GM19467 (cell line): Measurements from ENCODE around the gene SLC34A1.
A peak's percentile ranks its signal among the peaks of the same experiment; 100 is the strongest.
"Not testable (repeated sequence)": the region's sequence is repeated elsewhere in the genome, so short reads cannot be mapped to it uniquely, and the experiment has no call there.

ENCODE experiments used
- ATAC-seq: cut with Tn5 transposase; IDR thresholded peaks from one replicate; pipeline ENCODE4 v1.9.1; 2021; ENCODE audit warnings: mild to moderate bottlenecking, moderate library complexity; ENCODE audit not compliant: unreplicated experiment

Gene SLC34A1, protein sequence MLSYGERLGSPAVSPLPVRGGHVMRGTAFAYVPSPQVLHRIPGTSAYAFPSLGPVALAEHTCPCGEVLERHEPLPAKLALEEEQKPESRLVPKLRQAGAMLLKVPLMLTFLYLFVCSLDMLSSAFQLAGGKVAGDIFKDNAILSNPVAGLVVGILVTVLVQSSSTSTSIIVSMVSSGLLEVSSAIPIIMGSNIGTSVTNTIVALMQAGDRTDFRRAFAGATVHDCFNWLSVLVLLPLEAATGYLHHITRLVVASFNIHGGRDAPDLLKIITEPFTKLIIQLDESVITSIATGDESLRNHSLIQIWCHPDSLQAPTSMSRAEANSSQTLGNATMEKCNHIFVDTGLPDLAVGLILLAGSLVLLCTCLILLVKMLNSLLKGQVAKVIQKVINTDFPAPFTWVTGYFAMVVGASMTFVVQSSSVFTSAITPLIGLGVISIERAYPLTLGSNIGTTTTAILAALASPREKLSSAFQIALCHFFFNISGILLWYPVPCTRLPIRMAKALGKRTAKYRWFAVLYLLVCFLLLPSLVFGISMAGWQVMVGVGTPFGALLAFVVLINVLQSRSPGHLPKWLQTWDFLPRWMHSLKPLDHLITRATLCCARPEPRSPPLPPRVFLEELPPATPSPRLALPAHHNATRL

GRCh38 chr5:177384134-177384533 is at the start of gene SLC34A1:
Gene SLC34A1 (plus strand): TSS chr5:177384434. CDS start chr5:177385742, 1,308 bp downstream.
- ATAC-seq = no peak

DNA sequence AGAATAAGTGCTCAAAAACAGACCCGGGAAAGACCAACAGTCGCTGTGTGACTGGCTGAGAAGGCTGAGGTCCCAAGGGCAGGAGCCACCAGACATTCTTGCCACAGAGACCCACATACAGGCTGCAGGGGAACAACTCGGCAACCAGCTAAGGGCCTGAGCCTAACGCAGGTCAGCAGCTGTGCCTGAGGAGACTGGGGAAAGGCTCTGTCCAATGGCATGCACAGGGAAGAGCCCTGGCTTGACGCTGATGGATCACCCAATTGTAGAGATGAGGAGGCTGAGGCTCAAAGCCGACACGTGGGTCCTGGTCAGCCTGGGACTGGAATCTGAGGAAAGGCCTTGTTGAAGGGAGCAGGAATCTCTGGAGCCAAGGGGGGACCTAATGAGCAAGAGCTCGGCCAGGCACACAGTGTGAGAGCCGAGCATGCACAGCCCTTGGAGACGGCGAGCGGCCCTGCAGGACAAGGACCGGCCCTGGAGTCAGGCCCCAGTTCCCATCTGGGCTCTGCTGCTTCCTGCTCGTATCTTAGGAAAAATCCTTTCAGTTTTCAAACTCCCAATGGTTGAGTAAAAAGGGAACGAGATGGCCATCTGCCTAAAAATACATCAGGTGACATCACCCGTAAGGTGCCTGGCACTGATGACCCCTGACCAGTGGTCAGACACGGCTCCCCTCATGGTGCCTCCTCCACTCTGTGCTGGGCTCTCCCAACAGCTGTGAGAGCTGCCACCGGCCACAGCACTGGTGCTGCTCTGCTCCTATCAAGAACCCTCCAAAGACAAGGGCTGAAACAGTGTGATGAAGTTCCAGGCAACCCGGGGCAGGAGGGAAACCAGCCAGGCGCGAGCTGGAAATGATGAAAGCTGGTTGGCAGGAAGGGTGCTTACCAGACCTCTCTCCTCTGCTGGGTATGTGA is 49.2 kb upstream of the SLC34A1 start:
- no peak for ATAC-seq

DNA sequence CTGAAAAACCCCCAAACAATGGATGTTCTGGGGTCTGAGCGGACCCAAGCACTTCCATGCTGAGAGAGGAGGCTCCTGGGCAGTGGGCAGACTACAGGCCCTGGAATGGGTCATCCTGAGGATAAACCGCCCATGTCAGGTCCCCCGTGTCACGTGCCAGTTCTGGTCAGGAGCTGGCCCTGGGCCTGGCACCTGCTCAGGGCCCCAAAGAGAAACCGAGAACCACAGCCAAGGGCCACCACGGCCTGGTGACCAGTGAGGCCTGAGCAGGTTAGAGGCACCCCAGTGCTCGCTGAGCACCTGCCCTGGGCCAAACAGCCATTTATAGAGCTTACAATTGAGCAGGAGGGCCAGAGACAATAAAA is 48.6 kb upstream of the SLC34A1 start:
- ATAC-seq = no peak

DNA sequence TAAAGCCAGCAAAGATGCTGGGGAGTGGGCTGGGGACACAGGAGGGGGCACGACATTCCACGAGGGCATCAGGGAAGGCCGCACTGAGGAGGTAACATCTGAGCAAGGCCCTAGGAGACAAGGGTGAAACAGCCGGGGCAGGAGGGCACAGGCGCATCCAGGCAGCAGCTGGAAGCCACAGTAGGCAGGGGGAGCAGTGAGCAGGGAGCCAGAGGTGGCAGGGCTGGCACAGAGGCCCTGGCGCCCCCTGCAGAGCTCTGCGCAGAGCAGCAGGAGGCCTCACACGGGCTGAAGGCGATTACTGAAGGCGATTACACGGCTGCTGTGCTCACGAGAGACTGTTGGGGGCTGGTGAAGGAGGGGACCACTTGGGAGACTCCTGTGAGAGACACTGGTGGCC is 48.1 kb upstream of the SLC34A1 start:
- no peak for ATAC-seq

- ATAC-seq = no peak
These were observed 47.4 kb upstream of the SLC34A1 start for GRCh38 chr5:177336603-177337494.

GRCh38 chr5:177338251-177339106 is 45.8 kb upstream of the SLC34A1 start:
- ATAC-seq = no peak

DNA sequence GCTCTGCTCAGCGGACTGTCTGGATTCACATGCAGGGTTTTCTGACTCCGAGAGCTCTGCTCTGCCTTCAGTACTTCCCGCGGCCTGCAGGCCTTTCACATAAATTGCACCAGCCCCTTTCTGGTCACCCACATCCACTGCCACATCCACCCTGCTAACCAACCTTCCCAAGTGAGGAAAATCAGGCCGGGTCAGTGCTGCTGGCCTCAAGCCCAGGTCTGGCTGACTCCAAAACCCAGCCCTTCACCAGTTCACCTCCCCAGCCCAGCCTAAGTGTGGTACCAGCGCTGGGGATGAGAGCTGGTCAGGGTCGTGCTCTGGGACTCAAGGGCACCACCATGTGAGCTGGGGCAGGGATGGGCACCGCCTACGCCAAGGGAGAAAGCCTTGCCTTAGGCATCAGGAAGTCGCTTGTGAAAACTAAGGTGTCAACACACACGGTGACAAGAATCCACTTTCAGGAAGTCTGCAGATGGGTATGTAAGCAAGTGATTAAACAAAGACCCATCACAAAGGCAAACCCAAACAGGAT is 45.1 kb upstream of the SLC34A1 start:
- ATAC-seq = no peak

DNA sequence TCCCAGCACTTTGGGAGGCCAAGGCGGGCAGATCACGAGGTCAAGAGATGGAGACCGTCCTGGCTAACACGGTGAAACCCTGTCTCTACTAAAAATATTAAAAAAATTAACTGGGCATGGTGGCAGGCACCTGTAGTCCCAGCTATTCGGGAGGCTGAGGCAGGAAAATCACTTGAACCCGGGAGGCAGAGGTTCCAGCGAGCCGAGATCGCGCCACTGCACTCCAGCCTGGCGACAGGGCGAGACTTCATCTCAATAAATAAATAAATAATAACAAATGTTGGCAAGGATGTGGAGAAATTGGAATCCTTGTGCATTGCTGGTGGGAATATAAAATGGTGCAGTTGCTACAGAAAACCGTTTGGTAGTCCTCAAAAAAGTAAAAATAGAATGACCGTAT is 41.2 kb upstream of the SLC34A1 start:
- not testable (repeated sequence) for ATAC-seq

GRCh38 chr5:177343777-177344176 is 40.5 kb upstream of the SLC34A1 start:
- no peak for ATAC-seq

GRCh38 chr5:177344891-177345290 is 39.3 kb upstream of the SLC34A1 start:
- ATAC-seq = no peak

DNA sequence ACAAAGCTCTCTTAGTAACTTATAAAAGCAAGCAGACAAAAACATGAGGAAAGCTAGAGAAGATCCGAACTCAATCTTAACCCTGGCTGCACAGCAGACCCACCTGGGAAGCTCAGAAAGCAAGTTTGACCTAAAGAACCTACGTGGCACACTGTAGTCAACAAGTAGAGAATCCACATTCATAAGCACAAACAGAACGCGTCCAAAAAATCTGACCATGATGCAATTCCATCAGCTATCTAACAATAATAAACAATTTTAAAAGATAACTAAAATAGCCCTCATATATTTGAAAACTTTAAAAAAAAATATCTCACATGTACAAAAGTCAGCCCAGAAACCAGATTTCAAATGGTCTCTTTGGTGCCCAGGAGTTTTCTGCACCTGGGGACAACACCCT is 37.4 kb upstream of the SLC34A1 start:
- no peak for ATAC-seq

GRCh38 chr5:177347699-177348098 is 36.5 kb upstream of the SLC34A1 start:
- ATAC-seq = no peak

- ATAC-seq = no peak
These were observed 34.9 kb upstream of the SLC34A1 start for GRCh38 chr5:177349362-177349647.

DNA sequence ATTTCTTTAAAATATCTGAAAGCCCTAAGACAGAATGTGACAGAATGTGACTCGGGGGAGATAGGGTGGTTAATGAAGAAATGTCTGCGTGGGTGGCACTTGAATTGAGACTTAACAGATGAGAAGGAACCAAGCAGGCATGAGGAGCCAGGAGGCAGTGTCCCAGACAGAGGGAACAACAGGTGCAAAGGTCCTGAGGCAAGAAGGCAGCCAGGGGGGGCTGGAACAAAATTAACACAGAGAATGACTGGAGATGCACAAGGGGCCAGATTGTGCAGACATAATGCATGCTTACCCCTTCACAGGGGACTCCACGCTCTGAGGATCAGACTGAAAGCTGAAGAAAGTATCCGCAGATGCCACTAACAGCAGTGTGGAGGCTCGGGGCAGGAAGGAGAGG is 34.5 kb upstream of the SLC34A1 start:
- ATAC-seq = no peak

DNA sequence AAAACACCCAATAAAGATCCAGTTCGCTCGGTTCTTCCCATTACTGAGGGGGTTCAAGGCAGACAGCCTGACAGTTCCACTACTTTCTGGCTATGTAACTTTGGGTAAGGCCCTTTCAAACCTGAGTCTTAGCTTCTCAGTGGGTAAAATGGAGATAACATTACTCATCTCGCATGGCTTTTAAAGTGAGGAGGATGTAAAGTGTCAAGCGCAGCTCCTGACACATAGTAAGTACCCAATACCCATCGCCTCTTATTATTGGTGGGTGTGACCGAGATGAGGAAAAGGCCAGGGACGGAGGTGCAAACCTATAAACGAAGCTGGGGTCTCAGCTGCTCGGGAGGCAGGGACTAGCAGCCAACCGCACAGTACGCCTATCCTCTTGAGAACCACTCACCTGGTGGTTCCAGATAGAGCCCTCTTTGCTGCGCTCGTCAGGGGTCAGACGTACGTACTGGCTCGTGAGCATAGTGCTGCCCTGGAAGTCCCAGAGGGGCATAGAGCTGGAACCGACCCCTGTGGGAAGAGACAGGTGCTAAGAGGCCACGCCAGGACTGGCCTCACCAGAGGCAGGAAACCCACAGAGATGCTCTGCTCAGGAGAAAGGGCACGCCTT is 33.4 kb upstream of the SLC34A1 start:
- no peak for ATAC-seq

- ATAC-seq = peak; percentile 91
These were observed 32.6 kb upstream of the SLC34A1 start, which contains the start of gene LMAN2 for GRCh38 chr5:177351392-177352329. Gene LMAN2 (minus strand): TSS chr5:177351668. CDS start chr5:177351647, 21 bp downstream.

DNA sequence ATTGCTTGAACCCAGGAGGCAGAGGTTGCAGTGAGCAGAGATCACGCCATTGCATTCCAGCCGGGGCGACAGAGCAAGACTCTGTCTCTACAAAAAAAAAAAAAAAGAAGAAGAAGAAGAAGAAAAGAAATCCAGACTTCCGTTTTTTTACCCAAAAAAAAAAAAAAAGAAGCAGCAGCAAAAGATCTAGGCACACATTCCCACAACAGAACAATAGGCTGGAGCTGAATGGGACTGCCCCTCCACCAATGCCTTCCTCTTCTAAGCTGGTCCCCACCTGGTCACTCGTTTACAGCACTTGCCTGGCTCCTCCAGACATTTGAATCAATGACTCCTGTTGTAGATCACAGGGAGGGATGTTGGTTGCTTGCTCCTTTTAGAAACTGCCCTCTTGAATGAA is 31.1 kb upstream of the SLC34A1 start:
- ATAC-seq = no peak

- no peak for ATAC-seq
These were observed 30.0 kb upstream of the SLC34A1 start for GRCh38 chr5:177354256-177354655.
